Measurements from ENCODE around the gene CNTNAP3.
"Not testable (repeated sequence)": the region's sequence is repeated elsewhere in the genome, so short reads cannot be mapped to it uniquely, and the experiment has no call there.

Gene CNTNAP3

DNA sequence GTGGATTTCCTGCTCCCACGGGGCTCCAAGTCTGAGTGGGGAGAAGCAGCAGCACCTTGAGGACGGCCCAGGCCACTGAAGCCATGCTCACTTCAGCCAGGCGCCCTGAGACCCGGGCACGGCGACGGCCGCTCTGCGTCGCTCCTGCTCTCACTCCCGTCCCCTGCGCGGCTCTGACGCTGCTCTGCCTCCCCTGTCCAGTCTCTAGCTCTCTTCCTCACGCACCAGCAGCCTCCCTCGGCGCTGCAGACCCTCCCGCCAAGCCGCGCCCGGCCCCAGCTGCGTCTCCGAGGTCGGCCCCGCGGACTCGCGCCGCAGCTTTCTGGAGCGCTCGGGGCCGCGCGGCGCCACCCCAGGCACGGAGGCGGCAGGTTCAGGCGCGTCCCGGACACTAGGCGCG, at the start of gene CNTNAP3:
Gene CNTNAP3 (minus strand): TSS at position 188 of the 400 bp plus-strand sequence. CDS start 103 bp downstream, at position 85.
- DNase-seq = not testable (repeated sequence)

DNA sequence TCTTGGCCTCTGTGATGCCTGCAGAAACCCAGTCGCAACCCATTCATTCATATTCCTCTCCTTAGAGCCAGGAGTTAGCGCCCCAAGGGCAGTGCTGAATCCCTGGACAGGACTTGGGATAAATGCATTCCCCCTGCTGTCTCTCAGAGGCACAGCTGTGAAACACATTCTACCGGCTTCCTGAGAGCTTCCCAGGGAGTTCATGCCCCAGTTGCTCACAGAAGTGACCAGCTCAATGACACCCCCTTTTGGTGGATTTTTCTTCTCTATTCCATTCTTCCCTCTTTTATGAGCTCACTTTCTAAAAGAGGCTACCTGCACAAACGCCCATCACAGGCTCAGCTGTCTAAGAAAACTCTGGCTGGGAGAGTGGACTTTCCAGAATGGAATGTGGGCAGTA, 8.0 kb downstream of the CNTNAP3 start:
- DNase-seq = not testable (repeated sequence)

GRCh38 chr9:39242513-39242912, 45.5 kb downstream of the CNTNAP3 start:
- DNase-seq = not testable (repeated sequence)

DNA sequence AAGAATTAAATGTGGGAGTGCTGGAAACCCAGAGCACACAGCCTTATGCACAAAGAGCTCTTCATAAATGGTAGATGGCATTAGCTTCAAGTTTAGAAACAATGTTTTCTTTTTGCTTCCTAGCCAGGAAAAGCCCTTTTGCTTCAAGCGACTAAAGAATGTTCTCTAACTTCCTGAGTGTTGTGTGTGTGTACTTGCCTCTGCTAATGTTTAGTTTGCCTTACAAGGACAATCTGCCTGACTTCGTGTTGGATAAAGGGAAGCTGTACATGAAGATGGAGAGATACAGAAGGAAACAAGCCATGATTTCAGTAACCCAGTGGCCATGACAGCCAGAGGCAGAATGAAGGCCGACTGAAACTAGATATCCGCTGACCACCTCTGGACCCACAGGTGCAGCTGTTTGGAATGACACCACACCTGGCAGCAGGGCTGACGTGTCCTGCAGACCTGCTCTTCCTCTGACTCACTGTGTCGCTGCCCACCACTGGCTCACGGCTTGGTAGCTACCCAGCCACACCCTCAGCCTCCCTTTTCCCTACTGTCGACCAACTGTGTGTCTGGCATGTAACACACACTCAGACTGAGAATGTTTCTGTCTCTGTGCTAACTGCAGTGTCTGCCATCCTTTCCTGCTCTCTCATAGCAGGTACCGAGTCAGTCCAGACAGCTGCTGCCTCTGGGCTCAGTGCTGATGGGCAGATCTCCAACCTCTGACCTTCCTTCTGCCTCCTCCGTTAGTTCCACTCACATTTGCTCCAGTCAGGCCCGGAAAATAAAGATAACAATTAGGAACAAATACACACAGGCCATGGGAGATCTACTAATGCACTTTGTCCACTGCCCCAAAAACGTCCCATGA, 55.6 kb downstream of the CNTNAP3 start:
- not testable (repeated sequence) for DNase-seq

GRCh38 chr9:39215976-39216375, 72.0 kb downstream of the CNTNAP3 start:
- not testable (repeated sequence) for DNase-seq

- DNase-seq = not testable (repeated sequence)
Observed at GRCh38 chr9:39209773-39210172, 78.2 kb downstream of the CNTNAP3 start.

DNA sequence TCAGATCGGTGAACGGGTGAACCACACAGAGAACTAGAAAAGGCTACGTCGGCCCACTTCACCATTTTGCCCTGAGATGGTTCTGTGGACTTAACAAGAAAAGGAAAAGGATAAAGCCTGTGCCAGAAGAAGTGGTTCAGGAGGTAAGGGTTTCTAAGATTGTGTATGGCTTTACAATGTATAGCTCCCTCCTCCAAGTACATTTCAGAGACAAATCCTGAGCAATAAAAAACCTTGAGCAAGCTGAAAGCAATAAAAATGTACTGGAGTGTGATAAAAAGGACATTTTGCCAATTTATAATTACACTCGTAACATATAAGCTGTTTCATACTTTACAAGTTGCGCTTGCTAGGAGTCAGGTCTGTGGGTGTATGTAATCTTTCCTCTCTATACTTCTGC, 81.3 kb downstream of the CNTNAP3 start:
- not testable (repeated sequence) for DNase-seq

DNA sequence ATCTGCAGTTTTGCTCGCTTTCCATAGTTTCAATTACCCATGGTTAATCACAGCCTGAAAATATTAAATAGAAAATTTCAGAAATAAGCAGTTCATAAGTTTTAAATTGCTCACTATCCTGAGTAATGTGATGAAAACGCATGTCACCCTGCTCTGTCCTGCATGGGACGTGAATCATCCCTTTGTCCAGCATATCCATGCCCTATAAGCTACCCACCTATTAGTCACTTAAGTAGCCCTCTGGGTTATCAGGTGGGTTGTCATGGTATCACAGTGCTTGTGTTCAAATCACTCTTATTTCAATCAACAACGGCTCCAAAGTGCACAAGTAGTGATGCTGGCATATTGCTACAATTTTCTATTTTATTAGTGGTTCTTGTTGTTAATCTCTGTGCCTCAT, 82.1 kb downstream of the CNTNAP3 start:
- not testable (repeated sequence) for DNase-seq

DNA sequence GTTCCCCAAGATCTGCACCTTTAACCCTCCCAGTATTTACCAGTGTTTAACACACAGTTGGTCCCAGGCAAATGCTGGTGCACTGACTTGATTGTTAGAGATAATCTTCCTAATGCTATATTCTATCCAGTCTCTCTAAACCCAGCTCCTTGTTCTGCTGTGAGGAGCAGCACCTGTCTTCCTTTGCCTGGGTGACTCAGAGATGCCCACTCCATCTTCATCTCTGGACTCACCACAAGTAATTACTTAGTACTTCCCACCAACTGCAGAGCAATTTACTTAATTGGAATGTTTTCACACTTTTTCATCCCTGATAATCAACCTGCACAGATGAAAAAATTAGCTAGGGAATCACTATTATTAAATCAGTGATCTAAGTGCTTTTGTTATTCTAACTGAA, 87.6 kb downstream of the CNTNAP3 start:
- not testable (repeated sequence) for DNase-seq

DNA sequence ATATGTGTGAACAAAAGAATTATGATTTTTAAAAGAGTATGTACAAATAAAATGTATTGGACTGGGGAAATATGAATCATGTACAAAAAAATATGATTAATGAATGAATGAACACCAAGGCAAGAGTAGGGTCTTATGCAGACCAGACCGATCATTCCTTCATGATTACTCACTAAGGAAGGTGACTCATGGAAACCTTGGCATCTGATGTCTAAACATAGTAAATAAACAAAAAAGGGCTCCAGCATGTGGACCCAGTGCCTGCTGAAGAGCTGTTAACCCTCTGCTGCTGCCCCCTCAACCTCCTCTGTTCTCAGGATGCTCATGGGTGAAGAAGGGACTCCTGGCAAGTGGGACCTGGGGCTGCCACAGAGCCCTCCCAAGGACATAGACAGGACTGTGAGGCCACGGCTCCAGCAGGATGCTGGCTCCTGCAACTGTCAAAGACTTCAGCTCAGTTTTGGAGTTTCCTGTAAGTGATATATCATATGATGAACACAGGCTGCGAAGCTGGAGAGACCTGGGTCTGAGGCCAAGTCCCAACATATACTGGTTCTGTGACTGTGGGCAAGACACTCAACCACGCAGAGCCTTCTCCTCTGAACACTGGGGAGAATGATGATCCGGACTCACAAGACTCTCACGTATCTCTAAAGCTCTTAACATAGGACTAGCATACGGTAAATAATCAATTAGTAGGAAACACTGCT, 89.8 kb downstream of the CNTNAP3 start:
- not testable (repeated sequence) for DNase-seq

GRCh38 chr9:39171370-39171769, 116.6 kb downstream of the CNTNAP3 start:
- DNase-seq = not testable (repeated sequence)

GRCh38 chr9:39157714-39158113, 130.3 kb downstream of the CNTNAP3 start:
- not testable (repeated sequence) for DNase-seq

DNA sequence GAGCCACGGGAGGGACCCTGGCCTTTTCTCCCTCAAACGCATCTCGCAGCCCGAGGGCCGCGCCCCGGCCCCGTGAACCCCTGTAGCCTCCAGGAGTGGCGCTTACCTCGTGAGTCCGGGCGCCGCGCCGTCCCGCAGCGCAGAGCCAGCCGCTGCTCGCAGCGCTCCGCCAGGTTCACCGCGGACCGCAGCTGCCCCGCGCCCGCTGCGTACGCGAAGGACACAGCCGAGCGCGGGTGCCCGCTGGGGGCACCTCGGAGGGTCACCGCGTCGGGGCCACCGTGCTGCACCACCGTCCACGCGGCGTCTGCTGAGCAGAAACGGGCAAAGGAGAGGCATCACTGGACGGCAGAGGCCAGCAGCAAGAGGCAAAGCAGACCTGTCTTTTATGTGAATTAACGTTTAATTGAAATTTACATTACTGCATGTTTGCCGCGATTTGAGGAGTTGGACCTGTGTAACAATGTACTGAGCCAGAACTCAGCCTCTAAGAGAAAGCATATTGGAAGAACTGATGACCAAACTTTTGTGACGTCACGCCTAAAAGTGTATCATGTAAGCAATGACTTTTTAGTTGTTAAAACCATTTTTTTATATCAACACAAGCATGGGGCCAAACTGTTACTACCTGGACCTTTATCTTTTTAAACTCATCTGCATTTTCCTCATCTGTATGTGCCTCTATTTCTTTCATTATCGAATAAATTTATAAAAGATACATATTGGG, 155.0 kb downstream of the CNTNAP3 start:
- not testable (repeated sequence) for DNase-seq

DNA sequence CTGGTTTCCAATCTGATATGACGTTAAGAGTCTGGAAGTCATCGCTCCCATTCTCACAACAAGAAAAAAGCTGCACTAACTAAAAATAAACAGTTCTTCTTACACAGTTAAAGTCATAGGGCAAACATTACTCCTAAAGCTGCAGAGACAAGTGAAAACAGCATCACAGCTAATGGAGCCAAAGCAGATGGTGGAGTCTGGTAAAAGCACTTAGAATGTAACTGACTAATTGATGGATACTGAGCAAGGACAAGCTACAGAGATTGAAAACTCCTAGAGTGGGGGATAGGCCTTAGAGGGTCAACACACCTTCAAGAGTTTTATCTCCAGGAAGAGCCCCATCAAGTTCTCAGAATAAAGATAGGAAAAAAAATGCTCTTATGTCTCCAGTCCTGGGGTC, 166.6 kb downstream of the CNTNAP3 start:
- DNase-seq = not testable (repeated sequence)

DNA sequence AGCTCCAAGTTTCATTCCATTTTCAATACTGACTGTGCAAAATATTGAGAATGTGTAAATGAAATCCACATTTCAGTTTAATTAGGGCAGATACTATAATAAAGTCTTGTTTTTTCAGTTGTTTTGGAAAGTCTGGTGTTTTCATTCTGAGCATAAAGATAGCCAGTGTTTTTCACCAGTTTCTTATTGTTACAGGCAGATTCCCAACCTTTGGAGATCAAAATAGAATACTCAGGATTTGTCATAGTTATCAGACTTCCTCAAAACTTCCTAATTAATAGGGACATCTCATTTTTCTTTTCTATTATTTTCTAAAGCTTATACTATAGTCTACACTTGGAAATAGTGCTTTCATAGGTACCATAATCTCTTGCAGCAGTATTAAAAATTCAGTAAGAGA, 176.2 kb downstream of the CNTNAP3 start:
- DNase-seq = not testable (repeated sequence)

DNA sequence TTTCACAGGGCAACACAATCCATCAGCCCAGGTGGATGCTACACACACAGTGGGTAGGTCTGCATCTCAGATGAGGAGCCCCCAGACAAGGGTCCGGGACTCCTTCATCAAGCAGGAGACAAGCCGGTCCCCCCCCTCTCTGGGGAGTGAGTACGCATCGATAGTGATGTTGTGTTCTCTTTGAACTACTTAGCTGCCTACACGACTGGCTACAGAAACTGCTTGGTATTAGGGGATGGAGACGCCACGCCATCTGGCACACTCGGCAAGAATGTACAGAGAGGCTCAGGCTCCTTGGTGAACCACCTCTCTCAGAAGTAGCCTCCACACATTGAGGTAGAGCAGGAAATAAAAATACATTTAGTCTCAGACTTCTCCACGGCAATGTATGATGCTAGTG, 179.8 kb downstream of the CNTNAP3 start:
- DNase-seq = no peak

DNA sequence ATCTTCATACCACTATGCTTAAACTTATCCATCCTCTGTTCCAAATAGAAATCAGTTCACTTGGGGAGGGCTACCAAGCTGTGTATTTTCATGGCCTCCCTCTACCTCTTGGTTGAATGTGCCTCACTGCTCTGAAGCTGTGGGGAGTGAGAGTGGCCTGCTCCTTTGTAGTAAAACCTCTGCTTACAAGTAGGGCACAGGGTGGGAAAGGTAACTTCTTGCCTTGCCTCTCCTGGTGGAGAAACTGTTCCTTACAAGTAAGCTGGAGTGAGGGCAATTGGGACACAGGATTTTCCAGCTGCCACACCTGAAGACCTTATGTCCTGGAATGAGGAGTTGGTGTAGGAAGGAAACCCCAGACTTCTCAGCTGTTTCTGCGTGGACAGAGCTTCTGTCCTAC, 190.8 kb downstream of the CNTNAP3 start:
- not testable (repeated sequence) for DNase-seq

DNA sequence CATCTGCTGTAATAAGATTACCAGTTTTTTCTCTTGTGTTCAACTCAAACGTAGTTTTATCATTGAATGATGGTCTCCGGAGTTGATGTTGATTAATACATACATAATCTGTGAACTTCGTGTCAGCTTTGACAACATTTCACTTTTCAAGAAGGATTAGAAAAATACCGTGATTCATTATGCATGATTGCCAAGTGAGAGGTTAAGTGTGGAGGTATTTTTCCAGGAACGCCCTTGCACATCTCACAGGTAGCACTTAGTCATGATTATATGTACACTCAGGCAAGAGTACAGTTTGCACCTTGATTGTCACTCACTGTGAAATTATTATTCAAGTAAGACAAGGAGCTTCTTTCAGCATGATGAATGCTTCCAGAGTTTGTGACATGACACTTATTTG, 202.7 kb downstream of the CNTNAP3 start:
- not testable (repeated sequence) for DNase-seq

GRCh38 chr9:39082574-39082973, 205.4 kb downstream of the CNTNAP3 start:
- DNase-seq = not testable (repeated sequence)

- DNase-seq = not testable (repeated sequence)
Observed at GRCh38 chr9:39080081-39080480, 207.9 kb downstream of the CNTNAP3 start.

DNA sequence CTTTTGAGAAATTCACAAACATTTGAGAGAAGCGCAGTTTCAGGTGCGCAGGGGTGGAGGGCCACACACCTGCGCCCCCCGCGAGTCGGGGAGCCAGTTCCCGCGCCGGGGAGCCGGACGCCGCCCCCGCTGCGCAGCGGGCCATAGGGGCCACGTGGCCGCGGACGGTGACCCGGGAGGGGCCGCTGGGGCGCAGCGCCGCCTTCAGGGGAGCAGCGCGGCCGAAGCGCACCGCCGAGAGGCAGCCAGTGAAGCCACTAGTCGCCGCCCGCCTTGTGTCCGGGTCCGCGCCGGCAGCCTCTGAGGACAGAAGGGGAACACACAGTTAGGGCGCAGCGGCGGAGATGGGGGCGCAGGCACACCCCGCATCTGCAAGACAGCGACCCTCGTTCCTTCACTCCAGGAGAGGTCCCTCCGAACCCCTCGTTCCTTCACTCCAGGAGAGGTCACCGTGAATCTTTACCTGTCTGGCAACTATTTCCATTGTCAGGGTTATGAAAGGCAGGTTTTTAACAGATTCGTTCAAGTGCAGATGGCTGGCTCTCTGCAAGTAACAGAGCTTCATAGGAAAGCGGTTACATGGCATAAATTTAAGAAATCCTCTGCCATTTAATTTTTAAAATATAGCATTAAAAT, 209.2 kb downstream of the CNTNAP3 start:
- not testable (repeated sequence) for DNase-seq

DNA sequence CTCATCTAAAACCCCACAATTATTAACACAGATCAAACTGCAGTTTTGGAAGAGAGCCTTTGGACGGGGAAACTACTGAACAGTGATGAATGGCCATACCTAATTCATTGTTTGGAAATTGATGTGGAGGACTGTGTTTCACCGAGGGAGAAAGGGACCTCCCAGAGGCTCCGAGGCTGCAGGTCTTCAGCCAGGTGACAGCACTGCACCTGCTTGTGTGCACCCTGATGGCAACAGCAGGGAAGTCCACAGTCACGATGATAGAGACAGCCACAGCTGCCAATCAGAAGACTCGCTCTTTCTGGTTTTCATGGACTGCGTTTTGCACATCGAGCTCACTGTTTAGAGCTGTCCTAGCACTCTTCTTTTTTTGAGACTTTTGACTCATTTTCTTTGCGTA, 214.4 kb downstream of the CNTNAP3 start:
- not testable (repeated sequence) for DNase-seq

DNA sequence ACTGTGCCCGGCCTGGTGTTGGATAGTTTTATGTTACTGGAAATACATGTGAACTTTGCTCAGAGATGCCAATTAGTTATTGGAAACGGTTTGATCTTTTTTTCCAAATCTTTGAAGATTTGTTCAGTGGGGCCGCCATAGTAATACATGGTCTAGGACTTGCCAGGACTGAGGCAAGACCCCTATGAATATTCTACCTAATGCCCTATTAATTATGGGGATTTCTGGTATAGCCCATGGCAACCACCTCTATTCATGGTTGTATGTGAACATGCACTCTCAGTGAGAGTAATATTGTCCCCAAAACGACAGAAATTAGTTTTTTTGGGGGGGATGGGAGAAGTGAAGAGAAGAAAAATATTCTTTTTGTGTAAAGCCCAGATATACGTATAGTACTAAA, 220.3 kb downstream of the CNTNAP3 start:
- DNase-seq = not testable (repeated sequence)
